Measurements from ENCODE around the gene TSPAN1. TPM values are rescaled to one million over a fixed set of nuclear protein-coding genes. Genes with fewer than 3 reads are reported as not detected.

The TSPAN1 gene
- total RNA-seq, 2 experiments from 2014 or later = not detected

DNA sequence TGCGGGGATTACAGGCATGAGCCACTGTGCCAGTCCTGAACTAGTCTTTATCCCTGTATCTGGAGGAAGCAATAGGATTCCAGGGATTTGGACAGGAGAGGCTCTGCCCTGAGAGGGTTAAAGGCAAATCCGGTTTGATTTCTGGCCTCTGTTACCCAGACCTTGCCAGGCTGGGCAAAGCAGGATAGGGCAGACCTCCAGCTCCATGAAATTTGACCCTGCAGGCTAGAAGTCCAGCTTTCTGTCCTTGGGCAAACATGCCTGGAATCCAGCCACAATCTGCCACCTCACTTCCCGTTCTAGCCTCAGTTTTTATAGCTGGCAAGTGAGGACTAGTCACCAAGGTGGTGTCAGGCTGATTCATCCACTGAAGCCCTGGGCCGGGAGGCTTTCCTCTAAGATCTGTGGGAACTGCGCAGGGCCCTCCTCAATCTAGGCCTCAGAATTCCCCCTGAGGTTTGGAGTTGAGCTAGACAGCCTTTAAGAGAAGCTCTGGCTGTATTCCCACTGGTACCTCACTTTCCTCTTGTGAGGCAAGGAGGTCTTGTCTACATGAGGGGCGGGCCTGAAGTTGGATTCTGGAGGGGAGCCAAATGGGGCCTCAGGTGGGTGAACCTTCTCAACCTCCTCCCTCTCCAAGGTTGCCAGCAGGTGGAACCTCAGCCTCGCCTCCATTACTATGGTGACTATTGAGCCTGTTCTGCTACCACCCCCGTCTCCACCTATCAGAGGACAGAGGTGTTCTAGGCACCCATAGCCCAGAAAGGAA lies 8.4 kb downstream of the TSPAN1 start:
- POLR2A ChIA-PET = no interaction called here

DNA sequence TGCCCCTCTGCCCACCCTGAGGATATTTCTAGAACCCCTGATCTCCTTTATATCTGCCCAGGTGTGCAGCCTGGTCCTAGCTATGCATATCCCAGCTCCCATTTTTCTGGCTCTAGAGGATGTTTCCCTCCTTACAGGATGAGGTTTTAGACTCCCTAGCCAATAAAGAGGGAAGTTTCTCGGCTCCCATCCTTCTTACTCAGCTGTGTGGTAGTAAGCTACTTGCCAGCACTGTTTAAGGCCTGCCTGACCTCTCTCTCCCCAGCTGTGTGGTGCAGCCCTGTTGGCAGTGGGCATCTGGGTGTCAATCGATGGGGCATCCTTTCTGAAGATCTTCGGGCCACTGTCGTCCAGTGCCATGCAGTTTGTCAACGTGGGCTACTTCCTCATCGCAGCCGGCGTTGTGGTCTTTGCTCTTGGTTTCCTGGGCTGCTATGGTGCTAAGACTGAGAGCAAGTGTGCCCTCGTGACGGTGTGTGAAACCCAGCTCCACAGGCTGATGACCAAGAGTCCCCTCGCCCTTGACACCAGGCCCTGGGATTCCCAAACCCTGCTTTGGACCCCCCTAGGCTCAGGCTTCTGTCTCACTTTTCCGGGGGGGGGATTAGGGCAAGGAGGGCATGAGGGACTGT lies 9.2 kb downstream of the TSPAN1 start:
- ChIA-PET POLR2A (no interaction called here), CTCF (no interaction called here)

More for the DNA sequence above, 8.4 kb downstream of the TSPAN1 start:
- CTCF ChIA-PET = interaction anchor here (0.8 to 1.2 kb wide), 2 partner anchors 40 to 42 kb away, joined by 3 read pairs; no protein-coding TSS in a partner anchor

DNA sequence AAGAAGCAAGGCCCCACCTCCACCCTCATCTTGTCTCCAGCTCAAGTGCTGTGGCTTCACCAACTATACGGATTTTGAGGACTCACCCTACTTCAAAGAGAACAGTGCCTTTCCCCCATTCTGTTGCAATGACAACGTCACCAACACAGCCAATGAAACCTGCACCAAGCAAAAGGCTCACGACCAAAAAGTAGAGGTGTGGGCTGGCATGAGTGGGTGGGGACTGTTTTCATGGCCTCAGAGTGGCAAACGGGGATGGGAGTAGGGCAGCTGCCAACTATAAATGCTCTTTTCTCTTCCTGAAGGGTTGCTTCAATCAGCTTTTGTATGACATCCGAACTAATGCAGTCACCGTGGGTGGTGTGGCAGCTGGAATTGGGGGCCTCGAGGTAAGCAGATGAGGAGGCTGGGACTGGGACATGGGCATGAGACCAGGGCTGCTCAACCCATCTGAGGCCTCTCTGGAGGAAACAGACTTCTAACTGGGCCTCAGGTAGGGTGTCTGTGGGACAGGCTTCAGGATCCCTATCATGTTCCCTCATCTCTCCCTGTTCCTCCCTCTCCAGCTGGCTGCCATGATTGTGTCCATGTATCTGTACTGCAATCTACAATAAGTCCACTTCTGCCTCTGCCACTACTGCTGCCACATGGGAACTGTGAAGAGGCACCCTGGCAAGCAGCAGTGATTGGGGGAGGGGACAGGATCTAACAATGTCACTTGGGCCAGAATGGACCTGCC lies 10.2 kb downstream of the TSPAN1 start:
- POLR2A ChIA-PET = no interaction called here
- CTCF ChIA-PET = interaction anchor here (0.7 kb wide), 1 partner anchor 38 kb away, joined by 4 read pairs; no protein-coding TSS in a partner anchor

GRCh38 chr1:46186076-46186475 lies 11.2 kb downstream of the TSPAN1 start:
- CTCF ChIA-PET = interaction anchor here (0.6 to 1.3 kb wide), 3 partner anchors 37 to 346 kb away, joined by 3 read pairs; no protein-coding TSS in a partner anchor
- POLR2A ChIA-PET = no interaction called here

DNA sequence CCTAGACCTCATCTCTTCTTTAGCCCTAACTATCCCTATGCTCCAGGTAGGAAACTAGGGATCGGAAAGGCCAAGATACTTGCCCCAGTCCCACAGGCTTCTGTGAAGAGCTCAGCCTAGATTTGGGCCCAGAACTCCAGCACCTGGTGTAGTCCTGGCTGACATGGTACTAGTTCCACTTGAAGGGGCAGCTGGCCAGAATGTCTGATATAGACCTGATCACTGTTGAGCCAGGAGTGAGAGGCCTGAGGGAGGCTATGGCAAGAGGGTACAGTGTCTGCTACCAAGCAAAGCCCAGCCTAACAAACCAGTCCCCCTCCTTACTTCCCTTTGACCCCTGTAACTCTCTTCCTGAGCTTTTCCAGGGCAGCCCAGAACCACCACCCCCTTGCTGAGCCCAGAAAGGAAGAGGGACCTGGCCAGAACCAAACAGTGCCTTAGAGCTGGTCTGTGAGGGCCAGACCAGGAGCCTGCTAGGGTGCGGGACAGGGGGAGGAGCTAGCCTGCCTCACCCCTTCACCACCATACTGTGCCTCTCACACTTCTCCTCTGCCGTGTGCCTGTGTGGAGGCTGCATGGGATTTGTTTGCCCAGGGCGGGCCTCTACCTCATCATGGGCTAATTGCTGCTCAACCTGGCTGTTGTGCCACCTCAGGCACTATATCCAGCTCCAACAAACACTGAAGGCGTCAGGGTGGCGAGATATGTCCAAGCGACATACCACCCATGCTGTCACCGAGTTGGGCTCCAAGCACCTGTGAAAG lies 12.4 kb downstream of the TSPAN1 start:
- CTCF ChIA-PET = interaction anchor here (1.2 to 1.3 kb wide), 2 partner anchors 36 to 150 kb away, joined by 3 read pairs; no protein-coding TSS in a partner anchor

DNA sequence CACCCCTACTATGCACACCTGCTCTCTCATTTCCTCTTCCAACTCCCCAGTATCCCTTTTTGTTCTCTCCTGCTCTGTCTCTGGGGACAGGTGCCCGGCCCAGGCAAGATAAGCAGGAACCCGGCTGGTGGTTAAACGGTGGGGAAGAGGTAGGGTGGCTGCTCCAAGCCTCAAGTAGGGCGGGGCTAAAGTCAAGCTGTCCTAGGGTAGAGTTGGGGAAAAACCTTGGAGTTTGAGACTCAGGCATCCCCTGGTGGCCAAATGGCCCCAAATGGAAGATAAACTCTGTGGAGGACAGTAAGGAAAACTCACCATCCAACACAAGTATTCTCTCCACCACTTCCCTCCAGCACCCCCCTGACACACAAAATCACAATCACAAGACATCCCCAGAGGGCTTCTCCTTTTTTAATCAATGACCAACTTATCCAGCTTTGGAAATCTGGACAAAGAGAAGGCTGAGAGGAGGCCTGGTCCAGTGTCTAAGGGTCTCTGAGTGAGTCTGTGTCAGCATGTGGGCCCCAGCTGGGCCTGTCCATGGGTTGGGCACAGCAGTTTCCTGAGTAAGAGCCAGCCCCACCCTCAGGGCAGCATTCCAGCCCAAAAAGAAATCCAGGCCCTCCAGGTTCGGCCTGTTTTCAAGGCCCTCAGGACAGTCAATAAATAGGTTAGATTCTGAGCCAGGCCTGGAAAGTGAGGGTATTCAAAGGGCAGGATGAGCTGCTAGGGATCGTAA lies 13.6 kb downstream of the TSPAN1 start:
- ChIA-PET POLR2A (interaction anchor here (0.6 kb wide), 1 partner anchor 476 kb away, joined by 3 read pairs; no protein-coding TSS in a partner anchor), CTCF (no interaction called here)

More for the DNA sequence above, 12.4 kb downstream of the TSPAN1 start:
- POLR2A ChIA-PET = no interaction called here

- ChIA-PET POLR2A (no interaction called here), CTCF (no interaction called here)
Observed at GRCh38 chr1:46190539-46190938, 15.7 kb downstream of the TSPAN1 start.

DNA sequence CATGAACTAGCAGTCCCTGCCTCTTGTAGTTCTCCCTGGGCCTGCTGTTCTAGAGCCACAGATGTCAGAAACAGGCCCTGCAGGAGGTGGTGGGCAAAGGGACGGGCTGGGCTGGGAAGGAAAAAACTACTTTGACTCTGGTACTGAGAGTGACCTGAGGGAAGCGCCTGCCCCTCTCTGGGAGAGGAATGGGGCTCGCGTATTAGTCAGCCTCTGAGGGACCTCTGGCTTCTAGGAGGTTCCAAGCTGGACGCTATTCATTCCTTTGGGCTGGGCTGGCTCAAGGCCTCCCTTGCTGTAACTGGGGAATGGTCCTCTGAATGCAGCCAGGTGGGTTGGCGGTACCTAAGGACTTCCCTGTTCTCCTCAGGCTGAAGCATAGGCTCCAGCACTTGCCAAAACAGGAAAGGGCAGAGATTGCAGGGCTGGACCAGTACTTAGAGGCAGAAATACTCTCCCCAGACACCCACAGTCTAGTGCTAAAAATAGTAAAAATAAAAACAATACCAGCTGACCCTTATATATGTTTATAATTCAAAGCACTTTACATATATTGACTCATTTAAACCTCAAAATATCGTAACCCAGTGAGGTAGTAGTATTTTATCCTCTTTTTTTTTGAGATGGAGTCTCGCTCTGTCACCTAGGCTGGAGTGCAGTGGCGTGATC lies 16.3 kb downstream of the TSPAN1 start:
- ChIA-PET POLR2A (no interaction called here), CTCF (interaction anchor here (1.5 kb wide), 1 partner anchor 32 kb away, joined by 6 read pairs; no protein-coding TSS in a partner anchor)

DNA sequence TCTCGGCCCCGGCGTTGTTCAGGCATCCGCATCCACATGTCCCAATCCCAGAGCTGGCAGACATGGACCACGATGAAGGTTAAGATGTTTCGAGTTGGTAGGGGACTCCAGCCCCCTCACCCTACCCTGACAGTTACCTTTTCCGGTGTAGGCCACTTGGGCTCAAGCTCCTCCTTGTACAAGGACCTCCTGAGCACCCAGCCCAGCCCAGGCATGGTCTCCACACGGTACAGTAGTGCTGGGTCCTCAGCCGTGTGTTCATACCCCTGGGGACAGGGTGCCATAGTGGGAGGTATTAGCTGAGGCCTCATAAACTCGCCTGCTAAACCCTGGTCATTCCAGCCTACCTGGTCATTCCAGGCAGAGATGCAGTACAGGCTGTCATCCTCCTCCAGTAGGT lies 17.3 kb downstream of the TSPAN1 start:
- ChIA-PET POLR2A (no interaction called here), CTCF (interaction anchor here (1.5 kb wide), 1 partner anchor 31 kb away, joined by 6 read pairs; no protein-coding TSS in a partner anchor)

DNA sequence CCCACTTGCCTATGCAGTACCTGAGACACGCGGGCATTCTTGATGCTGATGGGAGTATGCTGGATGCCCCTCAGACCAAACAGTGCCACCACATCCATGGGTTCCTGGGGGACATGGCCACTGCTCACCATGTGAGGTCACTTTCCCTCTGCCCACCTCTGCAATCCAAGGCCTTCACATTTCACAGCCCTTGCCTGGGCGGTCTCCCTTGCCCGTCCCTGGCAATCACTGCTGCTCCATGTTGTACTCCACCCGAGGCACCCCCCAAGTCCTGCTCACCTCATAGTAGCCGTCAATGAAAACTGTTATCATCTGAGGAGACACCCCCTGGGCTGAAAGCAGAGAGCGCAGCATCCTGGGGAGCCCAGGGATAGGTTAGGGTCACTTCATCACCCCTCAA lies 18.4 kb downstream of the TSPAN1 start:
- POLR2A ChIA-PET = no interaction called here
- CTCF ChIA-PET = no interaction called here

- CTCF ChIA-PET = no interaction called here
- POLR2A ChIA-PET = no interaction called here
Observed at GRCh38 chr1:46193984-46194570, 19.2 kb downstream of the TSPAN1 start.

DNA sequence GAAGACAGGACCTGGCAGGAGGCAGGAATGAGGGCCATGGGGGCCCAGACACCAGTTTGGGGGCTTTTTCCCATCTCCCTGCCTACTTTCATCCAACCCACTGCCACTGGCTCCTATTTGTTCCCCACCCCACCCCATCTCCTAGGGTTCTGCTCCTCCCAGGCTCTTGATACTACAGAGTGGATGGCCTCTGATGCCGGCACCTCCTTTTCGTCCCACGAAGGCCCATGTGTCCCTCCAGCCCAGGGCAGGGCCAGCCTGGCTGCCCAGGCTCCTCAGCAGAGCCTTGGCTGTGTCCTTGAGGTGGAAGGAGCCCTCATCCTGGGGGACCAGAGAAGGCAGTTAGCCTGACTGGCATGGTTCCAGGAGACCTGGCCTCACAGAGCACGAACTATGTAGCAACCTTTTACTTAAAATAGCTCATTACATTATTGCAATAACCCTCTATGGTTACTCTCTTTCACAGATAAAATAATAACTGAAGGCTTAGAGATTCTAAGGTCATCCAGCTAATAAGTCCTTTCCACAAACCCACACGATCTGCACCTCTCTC lies 19.8 kb downstream of the TSPAN1 start:
- POLR2A ChIA-PET = no interaction called here
- CTCF ChIA-PET = no interaction called here

DNA sequence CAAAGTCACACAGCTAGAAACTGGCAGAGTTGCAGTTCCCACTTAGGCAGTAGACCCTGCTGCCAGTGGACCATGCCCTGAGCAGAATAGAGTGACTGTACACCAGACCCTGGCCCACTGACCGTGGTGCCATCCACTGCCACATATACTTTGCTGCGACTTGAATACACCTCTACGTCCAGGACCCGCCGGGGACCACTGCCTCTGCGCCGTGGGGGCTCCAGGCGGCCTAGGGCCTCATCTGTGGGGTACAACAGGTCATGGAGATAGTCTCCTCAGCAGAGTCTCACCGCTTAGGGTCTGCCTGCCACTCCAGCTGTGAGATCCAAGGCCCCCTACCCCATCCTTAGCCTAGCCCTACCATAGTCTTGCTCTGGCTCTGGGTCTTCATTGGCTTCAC lies 21.7 kb downstream of the TSPAN1 start:
- ChIA-PET CTCF (interaction anchor here (1.5 kb wide), 1 partner anchor 17 kb away, joined by 3 read pairs; no protein-coding TSS in a partner anchor), POLR2A (no interaction called here)

DNA sequence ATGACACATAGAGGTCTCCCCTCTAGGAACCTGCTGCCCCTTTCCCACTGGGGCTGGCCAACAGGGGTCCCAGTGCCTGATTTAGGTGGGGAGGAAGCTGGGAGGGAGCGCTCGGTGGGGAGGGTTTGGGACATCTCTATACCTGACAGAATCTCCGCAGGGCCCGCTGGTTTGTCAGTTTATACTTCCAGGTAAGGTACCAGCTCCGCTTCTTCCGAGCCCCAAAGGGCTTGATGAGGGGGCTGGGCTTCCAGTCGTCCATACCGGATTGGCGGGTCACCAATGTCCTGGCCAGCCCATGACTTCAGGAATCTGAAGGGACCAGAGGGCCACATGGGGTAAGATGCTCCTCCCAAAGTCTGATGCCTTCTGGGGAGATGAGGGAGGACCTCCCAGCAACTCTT lies 22.7 kb downstream of the TSPAN1 start:
- CTCF ChIA-PET = interaction anchor here (0.8 kb wide), 1 partner anchor 49 kb away, joined by 3 read pairs; no protein-coding TSS in a partner anchor
- POLR2A ChIA-PET = interaction anchor here (0.7 kb wide), 1 partner anchor 83 kb away, joined by 3 read pairs; no protein-coding TSS in a partner anchor

- POLR2A ChIA-PET = interaction anchor here (1.0 kb wide), 1 partner anchor 32 kb away, joined by 6 read pairs; no protein-coding TSS in a partner anchor
- CTCF ChIA-PET = interaction anchor here (0.8 to 2.2 kb wide), 2 partner anchors 25 to 49 kb away, joined by 3 to 11 read pairs; no protein-coding TSS in a partner anchor
Observed at GRCh38 chr1:46197964-46198811, 23.3 kb downstream of the TSPAN1 start, which contains the start of gene POMGNT1. Gene POMGNT1 (minus strand): TSS chr1:46198434. CDS start chr1:46197821, 613 bp downstream.

- ChIA-PET CTCF (interaction anchor here (0.5 to 2.2 kb wide), 2 partner anchors 24 to 39 kb away, joined by 4 to 11 read pairs; no protein-coding TSS in a partner anchor), POLR2A (no interaction called here)
Observed at GRCh38 chr1:46199233-46199749, 24.4 kb downstream of the TSPAN1 start.

Measured in activated CD8-positive, alpha-beta memory T cell treated with anti-CD3 and anti-CD28 coated beads for 36 hours (primary cell).